GM21529 (cell line): ENCODE measurements around the gene POU4F3.

Experiments
- ATAC-seq: cut with Tn5 transposase; IDR thresholded peaks from one replicate; pipeline ENCODE4 v1.9.1; 2021; ENCODE audit not compliant: unreplicated experiment

Gene POU4F3

GRCh38 chr5:146390469-146390868 lies 51.8 kb downstream of the POU4F3 start:
- ATAC-seq, result no peak
